Activated naive CD8-positive, alpha-beta T cell treated with anti-CD3 and anti-CD28 coated beads, Interleukin-2, amount 50 U/mL, for 24 hours (primary cell): ENCODE measurements around the gene CTDP1.

Experiments
- ATAC-seq: fragments of 150-1000 bp; cut with Tn5 transposase; one replicate; pipeline ENCODE4 v1.10.0; 2021
- DNase-seq: peaks from one replicate; pipeline ENCODE4 v3.0.0; 2021
- H3K27ac Mint-ChIP-seq: one replicate; pipeline ENCODE4 v1.8.0; 2021; ENCODE audit warnings: mild to moderate bottlenecking, mixed read lengths
- H3K27me3 Mint-ChIP-seq: one replicate; pipeline ENCODE4 v1.8.0; 2021; ENCODE audit warnings: mixed read lengths
- H3K36me3 Mint-ChIP-seq: one replicate; pipeline ENCODE4 v1.8.0; 2021; ENCODE audit warnings: low read depth, mixed read lengths
- H3K4me1 Mint-ChIP-seq: one replicate; pipeline ENCODE4 v1.8.0; 2021; ENCODE audit warnings: mixed read lengths
- H3K4me3 Mint-ChIP-seq: one replicate; pipeline ENCODE4 v1.8.0; 2021; ENCODE audit warnings: mild to moderate bottlenecking, moderate library complexity, mixed read lengths
- H3K9me3 Mint-ChIP-seq: one replicate; pipeline ENCODE4 v1.8.0; 2021; ENCODE audit warnings: mixed read lengths

CTDP1 gene

DNA sequence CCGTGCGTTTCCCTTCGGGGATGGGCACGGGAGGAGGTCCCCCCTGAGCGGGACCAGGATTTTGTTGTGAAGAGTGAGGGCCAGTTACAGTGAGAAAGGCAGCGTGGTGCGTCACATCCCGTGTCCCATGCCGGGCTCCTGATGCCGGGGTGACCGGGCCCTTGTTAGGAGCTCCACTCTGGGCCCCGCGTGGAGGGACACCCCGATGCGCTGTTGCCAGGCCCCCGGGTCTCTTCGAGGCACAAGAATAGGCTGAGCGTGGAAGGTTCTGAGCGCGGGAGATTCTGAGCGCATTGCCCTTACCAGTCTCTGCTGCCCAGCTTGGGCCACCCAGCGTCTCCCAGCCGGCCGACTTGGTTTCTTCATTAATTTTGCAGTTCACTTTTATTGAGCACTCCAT is 17.6 kb downstream of the CTDP1 start:
- peaks cover 24% of the 10 kb centered on the region for H3K4me1 Mint-ChIP-seq
- H3K27ac Mint-ChIP-seq: no peak overlapping the region
- H3K9me3 Mint-ChIP-seq: no peaks in the 10 kb centered on the region
- H3K36me3 Mint-ChIP-seq: peaks cover 45% of the 10 kb centered on the region
- ATAC-seq (no peak), DNase-seq (no peak)
- no peak overlapping the region for H3K4me3 Mint-ChIP-seq
- H3K27me3 Mint-ChIP-seq: no peaks in the 10 kb centered on the region

DNA sequence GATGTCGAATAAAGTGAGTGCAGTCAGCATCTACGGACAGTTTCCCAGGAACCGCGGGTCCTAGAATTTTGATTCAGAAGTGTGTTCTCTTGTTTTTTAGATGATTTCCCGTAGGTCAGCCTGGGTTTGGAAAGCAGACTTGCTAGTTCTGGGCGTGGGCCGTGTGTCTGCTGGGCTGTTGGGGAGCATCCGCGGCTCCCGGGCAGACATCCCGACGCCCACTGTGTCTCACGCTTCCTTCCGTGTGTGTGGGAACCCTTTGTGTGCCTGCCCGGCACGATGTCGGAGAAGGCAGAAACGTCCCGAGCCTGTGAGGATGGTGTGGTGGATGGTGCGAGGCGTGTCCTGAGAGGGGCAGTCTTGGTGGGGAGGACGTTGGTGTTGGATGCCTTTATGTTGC is 18.4 kb downstream of the CTDP1 start:
- Mint-ChIP-seq H3K9me3 (no peaks in the 10 kb centered on the region), H3K36me3 (peaks cover 46% of the 10 kb centered on the region), H3K27ac (peak overlapping the region; percentile 39), H3K4me1 (peaks cover 17% of the 10 kb centered on the region), H3K4me3 (no peak overlapping the region), H3K27me3 (no peaks in the 10 kb centered on the region)
- ATAC-seq (no peak), DNase-seq (no peak)

DNA sequence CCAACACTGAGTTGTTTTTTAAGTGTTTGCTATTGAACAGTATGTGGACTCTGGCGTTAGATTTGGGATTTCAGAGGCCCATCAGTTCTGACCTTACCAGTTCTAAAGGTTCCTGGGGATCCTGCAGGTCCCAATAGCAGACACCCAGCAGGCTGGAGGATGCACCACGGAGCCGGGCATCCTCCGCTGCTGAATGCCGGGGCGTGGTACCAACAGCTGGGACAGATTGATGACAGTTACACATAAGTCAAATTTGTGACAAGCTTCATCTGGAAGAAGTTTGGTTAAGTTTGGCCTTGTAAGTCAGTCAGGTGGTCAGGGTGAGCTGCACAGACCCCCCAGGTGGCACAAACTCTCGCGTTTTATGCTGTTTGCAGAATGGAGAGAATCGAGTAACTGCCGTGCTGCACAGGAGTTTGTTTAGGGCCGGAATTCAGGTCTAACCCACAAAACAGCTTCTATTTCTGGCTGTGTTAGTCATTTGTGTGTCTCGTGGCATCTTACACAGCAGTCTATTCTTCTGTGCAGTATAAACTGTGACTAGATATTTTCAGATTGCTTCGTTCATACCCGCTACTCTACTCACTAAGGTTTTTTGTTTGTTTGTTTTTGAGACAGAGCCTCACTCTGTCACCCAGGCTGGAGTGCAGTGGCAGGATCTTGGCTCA is 19.2 kb downstream of the CTDP1 start:
- Mint-ChIP-seq H3K36me3 (peaks cover 51% of the 10 kb centered on the region), H3K27me3 (no peaks in the 10 kb centered on the region), H3K4me1 (peaks cover 13% of the 10 kb centered on the region), H3K9me3 (no peaks in the 10 kb centered on the region), H3K4me3 (no peak overlapping the region), H3K27ac (no peak overlapping the region)
- DNase-seq (no peak), ATAC-seq (no peak)

DNA sequence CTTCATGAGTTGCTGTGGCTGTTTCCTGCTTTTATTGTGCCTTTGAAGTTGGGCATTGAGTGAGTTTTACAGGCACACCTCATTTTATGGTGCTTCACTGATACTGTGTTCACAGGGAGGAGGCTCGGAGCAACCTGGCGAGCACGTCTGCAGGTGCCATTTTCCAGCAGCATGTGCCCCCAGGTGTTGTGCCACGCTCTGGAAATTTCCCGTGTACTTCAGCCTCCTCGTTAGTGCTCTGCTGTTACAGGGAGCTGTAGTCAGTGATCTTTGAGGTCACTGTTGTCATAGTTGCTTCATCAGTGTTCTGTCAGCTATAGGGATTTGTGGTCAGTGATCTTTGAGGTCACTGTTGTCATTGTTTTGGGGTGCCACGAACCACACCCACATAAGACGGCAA is 20.1 kb downstream of the CTDP1 start:
- no peak overlapping the region for H3K27ac Mint-ChIP-seq
- no peak for DNase-seq
- ATAC-seq: no peak
- H3K4me3 Mint-ChIP-seq: no peak overlapping the region
- no peaks in the 10 kb centered on the region for H3K27me3 Mint-ChIP-seq
- peaks cover 54% of the 10 kb centered on the region for H3K36me3 Mint-ChIP-seq
- peaks cover 10% of the 10 kb centered on the region for H3K4me1 Mint-ChIP-seq
- H3K9me3 Mint-ChIP-seq: no peaks in the 10 kb centered on the region

DNA sequence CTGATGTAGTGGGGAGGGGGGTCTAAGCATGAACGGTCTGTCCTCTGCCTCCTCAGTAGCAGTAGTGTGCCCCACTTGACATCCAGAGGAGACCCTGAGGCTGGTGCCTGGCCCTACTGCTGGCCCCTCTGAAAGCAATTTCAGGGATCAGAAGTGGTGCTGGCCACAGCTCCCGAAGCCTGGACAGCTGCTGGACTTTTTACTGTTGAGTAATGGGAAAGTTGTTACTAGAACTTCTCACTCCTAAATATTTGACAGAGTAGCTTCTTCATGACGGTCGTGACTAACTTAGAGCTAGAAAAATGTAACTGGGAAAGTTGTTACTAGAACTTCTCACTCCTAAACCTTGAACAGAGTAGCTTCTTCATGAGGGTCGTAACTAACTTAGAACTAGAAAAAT is 23.3 kb downstream of the CTDP1 start:
- no peak for DNase-seq
- H3K27me3 Mint-ChIP-seq: no peaks in the 10 kb centered on the region
- no peak for ATAC-seq
- H3K36me3 Mint-ChIP-seq: peaks cover 62% of the 10 kb centered on the region
- no peaks in the 10 kb centered on the region for H3K9me3 Mint-ChIP-seq
- no peak overlapping the region for H3K27ac Mint-ChIP-seq
- H3K4me1 Mint-ChIP-seq: peaks cover 8% of the 10 kb centered on the region
- no peak overlapping the region for H3K4me3 Mint-ChIP-seq

DNA sequence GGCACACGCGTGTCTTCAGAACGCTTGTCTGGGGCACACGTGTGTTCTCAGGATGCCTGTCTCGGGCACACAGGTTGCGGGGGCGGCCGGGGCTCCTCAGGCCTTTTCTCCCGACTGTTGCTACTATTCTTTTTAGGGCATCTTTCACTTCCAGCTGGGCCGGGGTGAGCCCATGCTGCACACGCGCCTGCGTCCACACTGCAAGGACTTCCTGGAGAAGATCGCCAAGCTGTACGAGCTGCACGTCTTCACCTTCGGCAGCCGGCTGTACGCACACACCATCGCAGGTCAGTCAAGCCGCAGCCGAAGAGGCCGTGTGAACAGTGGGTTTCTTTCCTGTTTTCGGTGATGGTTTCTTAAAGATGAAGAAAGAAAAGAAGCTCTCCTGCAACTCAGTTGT is 25.0 kb downstream of the CTDP1 start:
- Mint-ChIP-seq H3K27me3 (no peaks in the 10 kb centered on the region), H3K4me3 (no peak overlapping the region), H3K36me3 (peaks cover 60% of the 10 kb centered on the region), H3K9me3 (no peaks in the 10 kb centered on the region), H3K4me1 (peaks cover 11% of the 10 kb centered on the region), H3K27ac (no peak overlapping the region)
- ATAC-seq: no peak
- DNase-seq: no peak

DNA sequence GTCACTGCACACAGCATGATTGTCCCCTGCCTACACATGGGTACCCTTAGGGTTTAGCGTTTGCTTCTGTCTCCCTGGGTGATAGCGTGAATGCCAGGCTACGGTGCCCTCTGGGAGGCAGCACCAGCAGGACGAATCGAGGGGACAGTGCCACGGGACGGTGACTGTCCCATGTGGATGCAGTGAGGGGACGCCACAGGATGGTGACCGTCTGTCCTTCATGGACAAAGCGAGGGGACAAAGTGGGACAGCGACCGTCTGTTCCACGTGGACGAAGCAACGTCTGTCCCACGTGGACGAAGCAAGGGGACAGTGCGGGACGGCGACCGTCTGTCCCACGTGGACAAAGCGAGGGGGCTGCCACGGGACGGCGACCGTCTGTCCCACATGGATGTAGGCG is 25.7 kb downstream of the CTDP1 start:
- no peaks in the 10 kb centered on the region for H3K9me3 Mint-ChIP-seq
- ATAC-seq (no peak), DNase-seq (no peak)
- H3K36me3 Mint-ChIP-seq: peaks cover 60% of the 10 kb centered on the region
- H3K27ac Mint-ChIP-seq: no peak overlapping the region
- H3K27me3 Mint-ChIP-seq: no peaks in the 10 kb centered on the region
- H3K4me3 Mint-ChIP-seq: no peak overlapping the region
- peaks cover 6% of the 10 kb centered on the region for H3K4me1 Mint-ChIP-seq

DNA sequence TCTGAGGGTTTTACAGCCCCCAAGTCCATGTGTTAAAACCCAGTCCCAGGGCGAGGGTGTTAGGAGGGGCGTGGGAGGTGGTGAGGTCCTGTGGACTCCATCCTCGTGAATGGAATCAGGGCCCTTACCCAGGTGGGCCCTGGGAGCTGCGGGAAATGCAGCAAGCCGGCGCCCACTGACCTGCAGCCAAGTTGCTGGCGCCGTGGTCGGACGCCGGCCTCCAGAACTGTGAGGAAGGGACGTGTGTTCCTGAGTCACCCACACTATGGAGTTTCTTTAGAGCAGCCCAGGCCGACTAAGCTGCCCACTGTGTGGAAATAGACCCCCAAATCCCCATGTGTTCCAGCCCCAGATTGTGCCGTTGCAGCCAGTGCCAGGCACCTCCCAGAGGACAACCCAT is 26.4 kb downstream of the CTDP1 start:
- H3K27me3 Mint-ChIP-seq: no peaks in the 10 kb centered on the region
- H3K9me3 Mint-ChIP-seq: no peaks in the 10 kb centered on the region
- peaks cover 58% of the 10 kb centered on the region for H3K36me3 Mint-ChIP-seq
- H3K4me1 Mint-ChIP-seq: peaks cover 6% of the 10 kb centered on the region
- no peak for DNase-seq
- no peak overlapping the region for H3K4me3 Mint-ChIP-seq
- no peak overlapping the region for H3K27ac Mint-ChIP-seq
- ATAC-seq: no peak

DNA sequence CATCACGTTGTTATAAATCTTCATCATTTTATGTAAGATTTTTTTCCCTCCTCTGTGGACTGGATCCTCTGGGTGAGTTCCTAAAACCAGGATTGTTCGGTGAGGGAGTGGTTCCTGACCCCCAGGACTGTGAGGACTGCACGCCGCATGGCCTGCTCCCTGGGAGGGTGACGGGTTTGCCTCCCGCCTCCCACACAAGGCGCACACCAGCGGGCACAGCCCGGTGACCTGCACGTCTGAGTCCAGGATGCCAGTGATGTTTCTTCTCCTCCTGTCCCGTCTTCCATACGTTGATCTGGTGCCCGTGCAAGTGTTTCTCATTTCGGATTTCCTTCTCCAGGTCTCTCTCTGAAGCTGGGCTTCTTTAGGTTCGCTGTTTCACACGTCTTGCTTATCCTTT is 27.1 kb downstream of the CTDP1 start:
- DNase-seq (no peak), ATAC-seq (no peak)
- Mint-ChIP-seq H3K4me3 (no peak overlapping the region), H3K27ac (peak overlapping the region; percentile 17), H3K27me3 (no peaks in the 10 kb centered on the region), H3K36me3 (peaks cover 57% of the 10 kb centered on the region), H3K4me1 (peaks cover 6% of the 10 kb centered on the region), H3K9me3 (no peaks in the 10 kb centered on the region)

DNA sequence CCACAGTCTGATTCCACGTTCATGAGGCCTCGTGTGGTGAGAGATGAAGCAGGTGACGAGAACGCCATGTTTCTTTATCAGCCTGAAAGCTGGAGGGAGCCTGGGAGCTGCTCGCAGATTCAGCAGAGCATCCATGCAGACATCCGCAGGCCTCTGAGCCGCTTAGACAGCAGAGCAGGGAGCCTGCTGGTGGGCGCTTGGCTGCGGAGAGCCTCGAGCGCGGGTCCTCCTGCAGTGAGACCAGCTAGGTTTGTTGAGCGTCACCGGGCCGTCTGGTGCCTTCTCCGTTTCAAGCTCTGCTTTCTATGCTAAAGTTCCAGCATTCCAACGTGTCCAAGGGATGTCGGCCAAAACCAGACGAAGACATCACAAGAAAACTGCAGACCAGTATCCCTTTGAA is 27.6 kb downstream of the CTDP1 start:
- Mint-ChIP-seq H3K4me1 (peaks cover 6% of the 10 kb centered on the region), H3K27me3 (no peaks in the 10 kb centered on the region), H3K4me3 (no peak overlapping the region), H3K36me3 (peaks cover 54% of the 10 kb centered on the region), H3K27ac (no peak overlapping the region), H3K9me3 (no peaks in the 10 kb centered on the region)
- no peak for ATAC-seq
- no peak for DNase-seq

DNA sequence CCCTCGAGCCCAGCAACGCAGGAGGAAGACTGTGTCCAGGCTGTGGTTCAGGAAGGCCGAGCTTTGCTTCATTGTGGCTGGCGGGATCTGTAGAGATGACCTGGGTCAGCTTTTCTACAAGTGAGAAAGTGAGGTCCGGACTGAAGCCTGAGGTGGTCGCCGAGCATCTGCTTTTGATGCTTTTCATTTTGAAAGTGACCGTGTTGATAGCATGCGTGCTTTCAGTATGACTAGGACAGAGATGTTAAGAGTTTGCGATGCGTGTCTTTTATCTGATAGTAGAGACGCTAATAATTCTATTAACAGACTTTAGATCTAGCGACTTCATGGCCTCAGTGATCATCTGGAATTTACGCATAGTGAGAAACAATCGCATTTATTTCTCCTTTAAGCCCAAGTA is 28.1 kb downstream of the CTDP1 start:
- no peak for DNase-seq
- Mint-ChIP-seq H3K4me3 (no peak overlapping the region), H3K9me3 (no peaks in the 10 kb centered on the region), H3K27me3 (no peaks in the 10 kb centered on the region), H3K4me1 (peaks cover 6% of the 10 kb centered on the region), H3K36me3 (peaks cover 58% of the 10 kb centered on the region), H3K27ac (no peak overlapping the region)
- no peak for ATAC-seq

DNA sequence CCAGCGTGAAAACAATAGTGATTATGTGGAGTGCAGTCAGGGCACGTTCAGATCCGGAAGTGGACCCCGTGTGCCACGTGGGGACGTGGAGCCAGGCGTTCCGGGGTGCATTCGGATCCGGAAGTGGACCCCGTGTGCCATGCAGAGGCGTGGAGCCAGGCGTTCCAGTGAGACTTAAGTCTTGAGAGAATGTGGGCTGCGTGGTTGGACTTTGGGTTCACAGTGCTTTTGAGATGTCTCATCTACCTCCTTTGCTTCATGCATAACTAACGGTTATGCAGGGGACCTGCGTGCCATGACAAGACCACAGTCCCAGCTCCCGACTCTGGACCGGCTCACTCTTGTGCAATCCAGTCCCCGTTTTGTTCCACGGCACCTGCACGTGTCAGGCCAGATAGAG is 28.8 kb downstream of the CTDP1 start:
- H3K9me3 Mint-ChIP-seq: no peaks in the 10 kb centered on the region
- no peak overlapping the region for H3K4me3 Mint-ChIP-seq
- H3K27ac Mint-ChIP-seq: peak overlapping the region; percentile 14
- no peaks in the 10 kb centered on the region for H3K27me3 Mint-ChIP-seq
- peaks cover 61% of the 10 kb centered on the region for H3K36me3 Mint-ChIP-seq
- ATAC-seq (no peak), DNase-seq (no peak)
- peaks cover 6% of the 10 kb centered on the region for H3K4me1 Mint-ChIP-seq

DNA sequence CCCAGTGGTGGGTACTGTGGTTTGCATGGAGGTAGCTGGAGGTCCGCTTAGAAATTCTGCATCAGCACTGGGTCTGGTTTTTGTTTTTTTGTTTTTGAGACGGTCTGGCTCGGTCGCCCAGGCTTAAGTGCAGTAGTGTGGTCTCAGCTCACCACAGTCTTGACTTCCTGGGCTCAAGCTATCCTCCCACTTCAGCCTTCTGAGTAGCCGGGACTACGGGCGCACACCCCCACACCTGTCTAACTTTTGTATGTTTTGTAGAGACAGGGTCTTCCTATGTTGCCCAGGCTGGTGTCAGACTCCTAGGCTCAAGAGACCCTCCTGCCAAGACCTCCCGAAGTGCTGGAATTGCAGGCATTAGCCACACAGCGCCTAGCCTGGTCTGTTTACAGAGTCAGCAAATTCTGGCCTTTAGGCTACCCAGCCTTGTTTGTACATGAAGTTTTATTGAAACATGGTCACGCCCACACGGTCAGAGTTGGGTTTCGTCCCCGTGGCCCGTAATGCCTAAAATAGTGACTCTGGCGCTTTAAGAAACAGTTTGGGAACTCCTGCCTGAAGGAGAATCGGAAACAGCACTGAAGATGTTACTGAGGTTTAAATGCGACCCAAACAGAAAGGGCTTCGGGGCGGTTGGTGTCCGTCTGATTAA is 32.7 kb downstream of the CTDP1 start:
- DNase-seq (no peak), ATAC-seq (no peak)
- H3K9me3 Mint-ChIP-seq: no peaks in the 10 kb centered on the region
- H3K4me3 Mint-ChIP-seq: no peak overlapping the region
- H3K4me1 Mint-ChIP-seq: peaks cover 4% of the 10 kb centered on the region
- H3K27me3 Mint-ChIP-seq: no peaks in the 10 kb centered on the region
- peaks cover 49% of the 10 kb centered on the region for H3K36me3 Mint-ChIP-seq
- no peak overlapping the region for H3K27ac Mint-ChIP-seq

DNA sequence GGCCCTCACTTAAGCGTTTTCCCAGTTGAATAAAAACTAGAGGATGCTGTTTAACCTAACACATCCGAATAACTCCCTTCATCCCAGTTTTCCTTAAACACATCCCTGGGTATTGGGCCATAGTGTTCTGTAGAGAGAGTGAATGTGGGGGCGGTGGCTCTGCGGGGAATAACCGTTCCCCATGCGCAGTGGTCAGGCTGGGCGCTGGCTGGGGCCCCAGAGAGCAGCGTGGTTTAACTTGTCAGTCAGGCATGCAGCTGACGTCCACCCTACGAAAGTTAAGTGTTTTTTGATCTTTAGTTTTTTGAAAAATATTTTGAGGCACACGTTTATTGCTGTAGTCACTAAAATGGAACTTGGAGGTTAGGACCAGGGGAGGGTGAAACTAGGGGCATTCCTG is 33.7 kb downstream of the CTDP1 start:
- ATAC-seq (no peak), DNase-seq (no peak)
- Mint-ChIP-seq H3K4me1 (no peaks in the 10 kb centered on the region), H3K27me3 (no peaks in the 10 kb centered on the region), H3K9me3 (no peaks in the 10 kb centered on the region), H3K27ac (no peak overlapping the region), H3K36me3 (peaks cover 44% of the 10 kb centered on the region), H3K4me3 (no peak overlapping the region)

DNA sequence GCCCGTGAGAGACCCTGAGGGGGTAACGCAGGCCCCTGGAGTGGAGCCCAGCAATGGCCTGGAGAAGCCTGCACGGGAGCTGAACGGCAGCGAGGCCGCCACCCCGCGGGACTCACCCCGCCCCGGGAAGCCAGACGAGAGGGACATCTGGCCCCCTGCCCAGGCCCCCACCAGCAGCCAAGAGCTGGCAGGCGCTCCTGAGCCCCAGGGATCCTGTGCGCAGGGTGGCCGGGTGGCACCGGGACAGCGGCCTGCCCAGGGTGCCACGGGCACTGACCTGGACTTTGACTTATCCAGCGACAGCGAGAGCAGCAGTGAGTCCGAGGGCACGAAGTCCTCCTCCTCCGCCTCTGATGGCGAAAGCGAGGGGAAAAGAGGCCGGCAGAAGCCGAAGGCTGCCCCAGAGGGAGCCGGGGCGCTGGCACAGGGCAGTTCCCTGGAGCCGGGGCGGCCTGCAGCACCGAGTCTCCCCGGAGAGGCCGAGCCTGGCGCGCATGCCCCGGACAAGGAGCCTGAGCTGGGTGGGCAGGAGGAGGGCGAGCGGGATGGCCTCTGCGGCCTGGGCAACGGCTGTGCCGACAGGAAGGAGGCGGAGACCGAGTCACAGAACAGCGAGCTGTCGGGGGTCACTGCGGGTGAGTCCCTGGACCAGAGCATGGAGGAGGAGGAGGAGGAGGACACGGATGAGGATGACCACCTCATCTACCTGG is 35.1 kb downstream of the CTDP1 start:
- Mint-ChIP-seq H3K9me3 (peaks cover 6% of the 10 kb centered on the region), H3K4me3 (no peak overlapping the region), H3K27me3 (no peaks in the 10 kb centered on the region), H3K4me1 (no peaks in the 10 kb centered on the region), H3K27ac (no peak overlapping the region), H3K36me3 (peaks cover 52% of the 10 kb centered on the region)
- ATAC-seq (no peak), DNase-seq (no peak)
